GM18507 (cell line): ENCODE data around the gene GPRC5C.

Experiments used
- DNase-seq: peaks from one replicate; pipeline ENCODE4 v3.0.0; 2011; ENCODE audit warnings: low read depth; ENCODE audit not compliant: insufficient read length; ENCODE audit errors: extremely low spot score
- FAIRE-seq: peaks from 2 replicates; lab custom pipeline; 2011; peaks lifted over from hg19 to GRCh38; lab: Jason Lieb, UNC

GPRC5C gene

DNA sequence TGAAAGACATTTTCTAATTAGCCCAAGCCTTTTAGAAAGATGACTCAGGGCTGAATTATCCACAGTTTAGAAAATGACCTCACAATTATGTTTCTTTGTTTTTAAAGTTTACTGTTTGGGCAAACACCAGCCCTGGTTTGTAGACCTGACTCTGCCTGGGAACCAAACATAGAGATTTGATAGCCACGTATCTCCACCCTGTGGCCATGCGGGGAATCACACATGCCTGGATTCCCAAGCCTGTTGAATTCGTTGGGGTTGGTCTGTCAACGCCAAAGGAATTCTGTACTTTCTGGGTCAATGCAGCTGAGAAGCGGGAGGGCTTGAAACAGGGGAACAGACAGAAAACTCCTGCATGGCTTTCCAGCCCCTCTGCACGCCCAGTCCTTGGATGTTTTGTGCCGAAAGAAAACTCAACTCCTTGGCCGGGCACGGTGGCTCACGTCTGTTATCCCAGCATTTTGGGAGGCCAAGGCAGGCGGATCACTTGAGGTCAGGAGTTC lies 61.5 kb downstream of the GPRC5C start:
- DNase-seq (peak; percentile 52), FAIRE-seq (peak; percentile 96)
